HEK293T (cell line): Measurements from ENCODE around the gene TRAF6.
"Not testable (repeated sequence)": the region's sequence is repeated elsewhere in the genome, so short reads cannot be mapped to it uniquely, and the experiment has no call there.

Experiments
- CTCF ChIA-PET: fragments of 350-600 bp; formaldehyde crosslinking; extraction: SDS; loops from one replicate; lab custom pipeline; 2021; ENCODE audit warnings: antibody characterized with exemption, inconsistent platforms; lab: Yijun Ruan, JAX
- POLR2A ChIA-PET: fragments of 350-600 bp; formaldehyde crosslinking; extraction: SDS; loops from one replicate; lab custom pipeline; 2020; ENCODE audit warnings: antibody characterized with exemption, inconsistent platforms; lab: Yijun Ruan, JAX
- DNase-seq: peaks from one replicate; pipeline ENCODE4 v3.0.0; 2012; ENCODE audit warnings: mixed read lengths; ENCODE audit errors: extremely low spot score
- ARNT ChIP-seq: fragments of 450-650 bp; IDR thresholded peaks from 2 replicates; pipeline ENCODE4 v1.6.1; 2017; ENCODE audit warnings: mild to moderate bottlenecking
- BHLHE40 ChIP-seq: fragments of 450-650 bp; IDR thresholded peaks from 2 replicates; pipeline ENCODE4 v1.6.1; 2016; ENCODE audit warnings: mild to moderate bottlenecking, moderate library complexity, borderline replicate concordance
- CTBP1 ChIP-seq: fragments of 450-650 bp; IDR thresholded peaks from 2 replicates; pipeline ENCODE4 v1.6.1; 2016; ENCODE audit warnings: borderline replicate concordance
- ELF4 ChIP-seq: fragments of 450-650 bp; IDR thresholded peaks from 2 replicates; pipeline ENCODE4 v1.6.1; 2017; ENCODE audit warnings: antibody characterized with exemption
- FOXA1 ChIP-seq: fragments of 450-650 bp; IDR thresholded peaks from 2 replicates; pipeline ENCODE4 v1.6.1; 2016; ENCODE audit warnings: mild to moderate bottlenecking
- FOXK2 ChIP-seq: fragments of 450-650 bp; IDR thresholded peaks from 2 replicates; pipeline ENCODE4 v1.6.1; 2016; ENCODE audit warnings: mild to moderate bottlenecking
- FOXM1 ChIP-seq: fragments of 450-650 bp; IDR thresholded peaks from 2 replicates; pipeline ENCODE4 v1.6.1; 2017; ENCODE audit warnings: mild to moderate bottlenecking, borderline replicate concordance
- HDGF ChIP-seq: fragments of 450-650 bp; IDR thresholded peaks from 2 replicates; pipeline ENCODE4 v1.6.1; 2017; ENCODE audit warnings: antibody characterized with exemption, borderline replicate concordance
- L3MBTL2 ChIP-seq: fragments of 450-650 bp; conservative IDR thresholded peaks from 2 replicates; pipeline ENCODE4 v1.6.1; 2016; ENCODE audit warnings: mild to moderate bottlenecking
- LEF1 ChIP-seq: fragments of 450-650 bp; IDR thresholded peaks from 2 replicates; pipeline ENCODE4 v1.6.1; 2017; ENCODE audit warnings: mild to moderate bottlenecking, borderline replicate concordance
- NFRKB ChIP-seq: fragments of 450-650 bp; IDR thresholded peaks from 2 replicates; pipeline ENCODE4 v1.6.1; 2016; ENCODE audit warnings: mild to moderate bottlenecking, moderate library complexity
- SP1 ChIP-seq: fragments of 450-650 bp; IDR thresholded peaks from 2 replicates; pipeline ENCODE4 v1.6.1; 2017
- SUZ12 ChIP-seq: fragments of 450-650 bp; IDR thresholded peaks from 2 replicates; pipeline ENCODE4 v1.6.1; 2016; ENCODE audit warnings: mild to moderate bottlenecking
- TARDBP ChIP-seq: fragments of 450-650 bp; IDR thresholded peaks from 2 replicates; pipeline ENCODE4 v1.6.1; 2016
- ZNF384 ChIP-seq: fragments of 450-650 bp; IDR thresholded peaks from 2 replicates; pipeline ENCODE4 v1.6.1; 2016
- TF ChIP-seq, protein P1 (sequence below): fragments of 450-650 bp; IDR thresholded peaks from 2 replicates; pipeline ENCODE4 v1.6.1; 2016

Gene TRAF6, protein sequence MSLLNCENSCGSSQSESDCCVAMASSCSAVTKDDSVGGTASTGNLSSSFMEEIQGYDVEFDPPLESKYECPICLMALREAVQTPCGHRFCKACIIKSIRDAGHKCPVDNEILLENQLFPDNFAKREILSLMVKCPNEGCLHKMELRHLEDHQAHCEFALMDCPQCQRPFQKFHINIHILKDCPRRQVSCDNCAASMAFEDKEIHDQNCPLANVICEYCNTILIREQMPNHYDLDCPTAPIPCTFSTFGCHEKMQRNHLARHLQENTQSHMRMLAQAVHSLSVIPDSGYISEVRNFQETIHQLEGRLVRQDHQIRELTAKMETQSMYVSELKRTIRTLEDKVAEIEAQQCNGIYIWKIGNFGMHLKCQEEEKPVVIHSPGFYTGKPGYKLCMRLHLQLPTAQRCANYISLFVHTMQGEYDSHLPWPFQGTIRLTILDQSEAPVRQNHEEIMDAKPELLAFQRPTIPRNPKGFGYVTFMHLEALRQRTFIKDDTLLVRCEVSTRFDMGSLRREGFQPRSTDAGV

DNA sequence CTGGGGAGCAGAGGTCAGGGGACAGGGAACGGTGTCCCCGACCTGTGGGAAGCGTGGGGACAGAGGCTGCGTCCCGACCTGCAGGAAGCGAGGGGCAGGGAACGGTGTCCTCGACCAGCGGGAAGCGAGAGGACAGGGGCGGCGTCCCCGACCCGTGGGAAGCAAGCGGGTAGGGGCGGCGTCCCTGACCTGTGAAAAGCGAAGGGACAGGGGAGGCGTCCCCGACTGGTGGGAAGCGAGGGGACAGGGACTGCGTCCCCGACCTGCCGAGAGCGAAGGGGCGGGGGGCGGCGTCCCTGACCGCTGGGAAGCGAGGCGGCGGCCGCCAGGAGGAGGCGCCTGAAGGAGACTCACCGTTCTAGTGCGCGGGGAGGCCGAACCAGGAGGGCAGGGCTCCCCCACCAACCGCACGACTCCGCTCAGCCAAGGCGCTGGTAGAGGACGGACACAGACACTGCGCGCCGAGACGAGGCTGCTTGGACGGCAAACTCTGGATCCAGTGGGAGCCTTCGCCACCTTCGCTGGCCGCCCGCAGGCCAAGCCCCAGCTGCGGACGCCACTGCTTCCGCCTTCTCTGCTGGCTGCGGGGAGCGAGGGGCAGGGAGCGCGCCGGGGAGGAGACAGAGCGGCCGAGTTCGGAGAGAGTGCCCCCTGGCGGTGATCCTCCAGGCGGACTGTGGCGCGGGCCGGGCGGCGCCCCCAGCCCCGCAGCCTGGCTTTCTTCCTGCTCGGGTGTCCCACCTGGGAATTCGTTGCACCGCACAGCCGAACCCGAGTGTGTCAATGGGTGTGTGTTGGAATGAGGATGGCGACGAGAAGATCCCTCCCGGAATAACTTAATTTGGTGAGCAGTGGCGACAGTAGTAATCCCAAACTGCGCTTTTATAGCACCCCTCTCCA, at the start of gene TRAF6:
TSS of gene TRAF6 (minus strand) at position 579 of the 900 bp plus-strand sequence. CDS start 8,757 bp downstream, outside the sequence.
- peak; percentile 87 for DNase-seq
- ChIA-PET CTCF (interaction anchor here (0.7 to 1.3 kb wide), 2 partner anchors 8 to 90 kb away, joined by 3 to 4 read pairs; no protein-coding TSS in a partner anchor), POLR2A (interaction anchor here (1.4 kb wide), 2 partner anchors 9 to 17 kb away, joined by 4 to 8 read pairs; no protein-coding TSS in a partner anchor)
- TF ChIP-seq TARDBP (no peak), HDGF (no peak), LEF1 (no peak), CTBP1 (no peak), ELF4 (peak; percentile 80)

DNA sequence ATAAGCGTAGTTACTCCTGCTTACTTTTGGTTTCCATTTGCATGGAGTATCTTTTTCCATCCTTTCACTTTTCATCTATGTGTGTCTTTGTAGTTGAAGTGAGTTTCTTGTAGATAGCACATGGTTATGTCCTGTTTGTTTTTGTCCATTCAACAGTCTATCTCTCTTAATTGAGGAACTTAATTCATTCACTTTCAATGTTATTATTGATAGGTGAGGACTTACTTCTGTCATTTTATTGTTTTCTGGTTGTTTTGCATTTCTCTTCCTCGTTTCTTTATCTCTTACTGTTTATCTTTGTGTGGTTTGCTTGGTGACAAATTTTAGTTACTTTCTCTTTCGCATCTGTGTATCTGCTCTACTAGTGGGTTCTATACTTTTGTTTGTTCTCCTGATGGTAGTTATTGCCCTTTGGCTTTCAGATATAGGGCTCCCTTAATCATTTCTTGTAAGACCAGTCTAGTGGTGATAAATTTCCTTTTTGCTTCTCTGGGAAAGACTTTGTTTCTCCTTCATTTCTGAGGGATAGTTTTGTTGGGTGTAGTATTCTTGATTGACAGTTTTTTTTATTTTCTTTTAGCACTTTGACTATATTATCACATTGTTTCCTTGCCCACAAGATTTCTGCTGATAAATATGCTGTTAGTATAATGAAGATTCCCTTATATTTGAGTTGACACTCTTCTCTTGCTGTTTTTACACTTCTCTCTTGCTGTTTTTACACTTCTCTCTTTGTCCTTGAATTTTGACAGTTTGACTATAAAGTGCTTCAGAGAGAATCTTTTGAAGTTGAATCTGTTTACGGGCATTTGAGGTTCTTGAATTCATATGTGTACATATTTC, 48.7 kb upstream of the TRAF6 start:
- ChIA-PET POLR2A (no interaction called here), CTCF (no interaction called here)
- DNase-seq = no peak
- no peak for TF ChIP-seq SP1
- no peak for TF ChIP-seq BHLHE40
- TF ChIP-seq ELF4 = no peak
- TF ChIP-seq FOXA1 = no peak
- no peak for TF ChIP-seq TARDBP
- TF ChIP-seq, protein P1, sequence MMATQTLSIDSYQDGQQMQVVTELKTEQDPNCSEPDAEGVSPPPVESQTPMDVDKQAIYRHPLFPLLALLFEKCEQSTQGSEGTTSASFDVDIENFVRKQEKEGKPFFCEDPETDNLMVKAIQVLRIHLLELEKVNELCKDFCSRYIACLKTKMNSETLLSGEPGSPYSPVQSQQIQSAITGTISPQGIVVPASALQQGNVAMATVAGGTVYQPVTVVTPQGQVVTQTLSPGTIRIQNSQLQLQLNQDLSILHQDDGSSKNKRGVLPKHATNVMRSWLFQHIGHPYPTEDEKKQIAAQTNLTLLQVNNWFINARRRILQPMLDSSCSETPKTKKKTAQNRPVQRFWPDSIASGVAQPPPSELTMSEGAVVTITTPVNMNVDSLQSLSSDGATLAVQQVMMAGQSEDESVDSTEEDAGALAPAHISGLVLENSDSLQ = no peak
- no peak for TF ChIP-seq NFRKB
- TF ChIP-seq ZNF384 = no peak

DNA sequence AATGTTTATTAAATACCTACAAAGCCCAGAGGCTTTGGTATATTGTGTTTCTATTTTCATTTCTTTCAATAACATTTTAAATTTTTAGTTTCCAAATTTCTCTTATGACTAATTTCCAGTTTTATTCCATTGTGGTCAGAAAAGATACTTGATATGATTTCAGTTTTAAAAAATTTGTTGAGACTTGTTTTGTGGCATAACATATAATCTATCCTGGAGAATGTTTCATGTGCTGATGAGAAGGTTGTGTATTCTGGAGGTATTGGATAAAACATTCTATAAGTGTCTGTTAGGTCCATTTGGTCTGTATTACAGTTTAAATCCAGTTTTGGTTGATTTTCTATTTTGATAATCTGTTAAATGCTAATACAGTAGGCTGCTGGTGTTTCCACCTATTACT, 47.9 kb upstream of the TRAF6 start:
- CTCF ChIA-PET = interaction anchor here (0.6 kb wide), 1 partner anchor 8 kb away, joined by 3 read pairs; no protein-coding TSS in a partner anchor

DNA sequence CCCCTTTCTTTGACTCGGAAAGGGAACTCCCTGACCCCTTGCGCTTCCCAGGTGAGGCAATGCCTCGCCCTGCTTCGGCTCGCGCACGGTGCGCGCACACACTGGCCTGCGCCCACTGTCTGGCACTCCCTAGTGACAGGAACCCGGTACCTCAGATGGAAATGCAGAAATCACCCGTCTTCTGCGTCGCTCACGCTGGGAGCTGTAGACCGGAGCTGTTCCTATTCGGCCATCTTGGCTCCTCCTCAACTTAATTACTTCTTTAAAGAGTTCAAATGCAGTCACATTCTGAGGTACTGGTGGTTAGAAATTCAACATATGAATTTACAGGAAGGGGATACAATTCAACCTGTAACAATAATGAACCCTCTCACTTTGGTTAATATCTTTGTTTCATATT, 47.3 kb upstream of the TRAF6 start:
- DNase-seq, POLR2A ChIA-PET: not testable (repeated sequence)
- CTCF ChIA-PET = interaction anchor here (0.6 kb wide), 1 partner anchor 9 kb away, joined by 3 read pairs; no protein-coding TSS in a partner anchor

More for the DNA sequence above, 47.9 kb upstream of the TRAF6 start:
- TF ChIP-seq TARDBP (no peak), L3MBTL2 (no peak), FOXM1 (no peak), ARNT (no peak), NFRKB (no peak), SUZ12 (no peak), CTBP1 (no peak), BHLHE40 (no peak), SP1 (no peak), ELF4 (no peak), FOXA1 (no peak), HDGF (no peak), LEF1 (no peak), ZNF384 (no peak), FOXK2 (no peak)
- TF ChIP-seq, protein P1 = no peak
- POLR2A ChIA-PET = no interaction called here
- DNase-seq = no peak

DNA sequence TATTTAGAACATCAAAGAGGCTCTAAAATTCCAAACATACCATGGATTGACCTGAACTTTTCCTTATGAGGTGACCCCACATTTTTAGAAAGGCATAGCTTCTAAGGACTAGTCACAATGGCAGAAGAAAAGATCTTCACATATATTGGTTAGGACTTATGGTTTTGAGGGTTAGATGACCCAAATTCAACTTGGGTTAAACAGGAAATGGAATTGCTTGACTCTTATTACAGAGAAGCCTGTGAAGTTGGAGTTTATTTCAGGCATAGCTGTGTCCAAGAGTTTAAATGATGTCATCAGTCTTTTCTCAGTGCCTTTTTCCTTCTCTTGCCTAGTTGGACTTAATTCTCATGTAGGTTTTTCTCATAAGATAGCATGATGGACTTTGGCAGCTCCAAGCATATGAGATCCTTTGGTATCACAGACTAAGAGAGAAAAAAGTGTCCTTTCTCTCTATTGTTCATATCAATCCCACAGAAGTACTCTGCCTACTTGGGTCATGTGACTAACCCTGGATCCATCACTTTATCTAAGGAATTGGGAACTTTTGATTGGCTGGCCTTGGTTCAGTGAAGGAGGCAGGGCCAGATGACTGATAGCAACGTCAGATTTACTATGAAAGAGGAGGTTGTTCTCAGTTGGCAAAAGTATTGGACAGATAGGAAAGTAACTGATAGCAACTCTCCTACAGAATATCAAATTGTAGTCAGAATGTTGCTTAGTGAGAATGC, 40.5 kb upstream of the TRAF6 start:
- no peak for TF ChIP-seq SUZ12
- TF ChIP-seq CTBP1 = no peak
- no peak for TF ChIP-seq TARDBP
- TF ChIP-seq FOXK2 = no peak
- TF ChIP-seq BHLHE40 = no peak
- no peak for TF ChIP-seq LEF1
- no peak for TF ChIP-seq L3MBTL2
- TF ChIP-seq ZNF384 = no peak
- ChIA-PET CTCF (interaction anchor here (1.3 kb wide), 1 partner anchor 196 kb away, joined by 3 read pairs; no protein-coding TSS in a partner anchor), POLR2A (no interaction called here)
- no peak for DNase-seq
